NCI-H524 (cell line): ENCODE data around the gene IL10RB.
A peak's percentile ranks its signal among the peaks of the same experiment; 100 is the strongest.
"Not testable (repeated sequence)": the region's sequence is repeated elsewhere in the genome, so short reads cannot be mapped to it uniquely, and the experiment has no call there.

Experiments used
- DNase-seq, 2 experiments: peaks; one replicate each; lab custom pipeline; 2025; lab: John Stamatoyannopoulos, UW

IL10RB gene

DNA sequence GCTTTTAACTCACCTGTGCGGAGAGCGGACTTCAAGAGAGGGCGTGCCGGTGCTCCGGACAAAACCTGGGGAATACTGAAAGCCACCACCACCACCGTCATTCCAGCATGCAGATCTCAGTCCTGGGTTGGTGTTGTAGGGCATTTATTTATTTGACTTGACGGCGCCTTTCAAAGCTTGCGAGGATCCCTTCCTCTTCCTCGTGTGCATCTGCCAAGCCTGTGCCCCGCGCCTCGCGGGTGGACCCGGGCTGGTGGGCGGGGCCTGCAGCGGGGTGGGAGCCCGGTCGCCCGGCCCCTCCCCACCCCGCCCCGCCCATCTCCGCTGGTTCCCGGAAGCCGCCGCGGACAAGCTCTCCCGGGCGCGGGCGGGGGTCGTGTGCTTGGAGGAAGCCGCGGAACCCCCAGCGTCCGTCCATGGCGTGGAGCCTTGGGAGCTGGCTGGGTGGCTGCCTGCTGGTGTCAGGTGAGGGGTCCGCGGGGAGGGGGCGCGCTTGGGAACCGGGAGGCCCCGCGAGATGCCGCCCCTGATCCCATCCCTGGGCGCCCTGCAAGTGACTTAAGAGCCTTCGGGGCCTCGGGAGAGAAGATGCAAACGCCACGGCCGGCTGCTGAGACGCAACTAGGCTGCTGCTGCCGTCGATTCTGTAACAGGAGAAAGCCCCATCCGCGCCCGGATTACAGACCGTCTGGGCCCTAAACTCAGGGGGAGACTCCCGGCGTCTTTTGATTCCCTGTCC lies at the start of gene IL10RB:
TSS of gene IL10RB (plus strand) at position 318 of the 739 bp plus-strand sequence. CDS start at position 417, 99 bp downstream.
- peak; percentile 84 to 85 for DNase-seq

DNA sequence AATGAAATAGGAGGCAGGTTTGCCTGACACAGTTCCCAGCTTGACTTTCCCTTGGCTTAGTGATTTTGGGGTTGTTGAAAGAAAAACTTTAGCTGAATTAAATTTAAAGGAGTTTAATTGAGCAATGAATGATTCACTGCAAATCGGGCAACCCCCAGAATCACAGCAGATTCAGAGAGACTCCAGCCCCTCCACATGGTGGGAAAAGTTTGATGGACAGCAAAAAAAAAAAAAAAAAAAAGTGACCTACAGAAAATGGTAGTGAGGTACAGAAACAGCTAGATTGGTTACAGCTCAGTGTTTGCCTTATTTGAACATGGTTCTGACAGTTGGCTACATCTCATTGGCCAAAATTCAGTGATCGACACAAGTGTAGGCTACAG lies 49.0 kb upstream of the IL10RB start:
- no peak for DNase-seq

DNA sequence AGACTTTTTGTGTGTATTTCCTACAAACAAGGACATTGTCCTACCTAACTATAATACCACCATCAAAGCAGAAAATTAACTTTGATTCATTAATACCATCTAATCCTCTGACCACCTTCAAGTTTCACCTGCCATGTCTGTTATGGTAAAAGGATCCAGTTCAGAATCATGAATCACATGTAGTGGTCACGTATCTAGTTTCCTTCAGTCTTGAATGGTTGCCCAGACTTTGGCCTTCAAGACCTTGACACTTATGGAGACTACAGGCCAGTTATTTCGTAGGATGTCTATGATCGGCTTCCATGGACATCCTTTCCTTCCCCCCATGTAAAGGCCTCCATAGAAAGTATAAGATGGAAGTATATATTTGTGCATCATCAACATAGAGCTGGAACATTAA lies 46.9 kb upstream of the IL10RB start:
- no peak for DNase-seq

GRCh38 chr21:33219954-33220353 lies 46.2 kb upstream of the IL10RB start:
- no peak for DNase-seq

- DNase-seq: not testable (repeated sequence)
Measured at GRCh38 chr21:33225376-33225775, 40.8 kb upstream of the IL10RB start.

- no peak for DNase-seq
Measured at GRCh38 chr21:33228455-33228854, 37.7 kb upstream of the IL10RB start.

- DNase-seq: peak; percentile 40 to 64
Measured at GRCh38 chr21:33229099-33229783, 36.9 kb upstream of the IL10RB start.

GRCh38 chr21:33229784-33230544 lies 36.2 kb upstream of the IL10RB start, which contains the start of gene IFNAR2:
Gene IFNAR2 (plus strand): TSS chr21:33229938. CDS start chr21:33241923, 11,985 bp downstream.
- DNase-seq: peak; percentile 61 to 70

DNA sequence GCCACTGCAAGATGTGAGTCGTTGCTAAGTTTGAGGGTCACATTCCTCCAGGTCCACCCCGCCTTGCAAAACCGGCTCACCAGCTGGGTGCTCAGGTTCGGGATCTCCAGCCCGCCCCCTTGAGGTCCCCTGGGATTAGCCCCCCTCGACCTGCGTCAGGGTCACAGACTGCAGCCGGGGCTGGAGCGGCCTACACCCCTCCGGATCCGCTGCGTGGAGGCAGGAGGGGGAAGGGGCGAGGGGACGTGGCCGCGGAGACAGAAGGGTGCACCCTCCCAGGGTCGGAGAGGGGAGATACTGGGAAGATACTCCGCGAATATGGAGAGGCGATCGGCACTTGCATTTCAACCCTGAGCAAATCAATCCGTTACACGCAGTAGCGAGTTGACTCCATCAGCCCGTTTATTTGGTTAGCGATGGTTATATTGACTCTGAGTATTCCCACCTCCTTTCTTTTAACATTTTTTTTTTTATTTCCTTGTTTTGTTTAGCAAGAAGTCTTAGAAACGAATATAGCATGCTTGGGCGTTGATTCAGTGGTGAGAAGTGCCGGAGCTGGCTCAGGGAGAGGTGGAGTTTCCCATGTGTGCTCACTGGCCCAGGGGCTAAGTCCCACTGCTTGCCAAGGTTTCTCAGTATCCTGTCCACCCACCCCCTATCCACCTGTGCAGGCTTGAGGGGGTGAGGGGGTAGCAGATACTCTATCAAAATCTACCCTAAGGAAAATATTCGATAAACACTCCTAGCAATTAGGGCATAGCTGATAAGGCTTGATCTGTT lies 35.4 kb upstream of the IL10RB start:
- DNase-seq: peak; percentile 58 to 71

DNA sequence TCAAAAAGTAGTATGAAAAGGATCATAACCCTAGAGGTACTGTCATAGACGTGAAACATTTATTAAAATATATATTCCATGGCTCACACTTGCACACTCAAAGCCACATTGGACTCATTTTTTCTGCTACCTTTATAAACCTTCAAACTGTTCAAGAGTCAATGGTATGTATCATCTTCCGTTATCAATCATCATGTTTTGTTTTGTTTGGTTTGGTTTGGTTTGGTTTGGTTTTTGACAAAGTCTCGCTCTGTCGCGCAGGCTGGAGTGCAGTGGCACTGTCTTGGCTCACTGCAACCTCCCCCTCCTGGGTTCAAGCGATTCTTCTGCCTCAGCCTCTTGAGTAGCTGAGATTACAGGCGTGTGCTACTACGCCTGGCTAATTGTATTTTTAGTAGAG lies 34.6 kb upstream of the IL10RB start:
- DNase-seq: no peak

DNA sequence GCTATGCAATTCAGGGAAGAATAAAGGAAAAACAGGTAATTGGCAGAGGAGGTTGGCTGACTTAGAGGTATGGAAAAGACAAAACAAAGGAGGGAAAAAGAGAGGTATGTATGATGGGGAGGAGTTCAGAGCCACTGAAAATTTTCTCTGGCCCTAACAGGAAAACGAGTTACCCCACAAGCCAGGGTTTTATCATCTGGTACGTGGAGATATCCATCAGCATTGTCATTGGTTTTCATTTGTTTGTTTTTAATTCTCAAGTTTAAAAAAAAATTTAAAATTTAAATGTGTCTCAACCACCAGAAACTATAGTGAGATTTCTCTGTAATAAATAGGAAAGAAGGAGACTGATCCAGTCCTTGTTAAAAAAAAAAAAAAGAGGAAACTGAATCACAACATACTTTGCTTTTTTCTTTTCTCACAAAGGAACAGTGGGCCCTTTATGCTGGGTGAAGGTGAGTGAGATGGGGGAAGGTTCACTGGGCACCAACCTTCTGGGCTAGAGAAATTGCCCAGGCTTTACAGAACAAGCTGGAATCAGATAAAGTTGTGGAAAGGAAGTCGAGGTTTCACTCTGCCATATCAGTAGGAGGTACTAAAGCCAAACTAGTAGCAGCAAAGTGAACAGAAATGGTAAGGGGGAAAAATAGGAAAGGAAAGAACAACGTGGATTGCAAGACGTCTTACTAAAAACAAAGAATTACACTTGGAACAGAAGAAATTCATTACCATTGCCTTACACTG lies 33.7 kb upstream of the IL10RB start:
- DNase-seq: no peak

DNA sequence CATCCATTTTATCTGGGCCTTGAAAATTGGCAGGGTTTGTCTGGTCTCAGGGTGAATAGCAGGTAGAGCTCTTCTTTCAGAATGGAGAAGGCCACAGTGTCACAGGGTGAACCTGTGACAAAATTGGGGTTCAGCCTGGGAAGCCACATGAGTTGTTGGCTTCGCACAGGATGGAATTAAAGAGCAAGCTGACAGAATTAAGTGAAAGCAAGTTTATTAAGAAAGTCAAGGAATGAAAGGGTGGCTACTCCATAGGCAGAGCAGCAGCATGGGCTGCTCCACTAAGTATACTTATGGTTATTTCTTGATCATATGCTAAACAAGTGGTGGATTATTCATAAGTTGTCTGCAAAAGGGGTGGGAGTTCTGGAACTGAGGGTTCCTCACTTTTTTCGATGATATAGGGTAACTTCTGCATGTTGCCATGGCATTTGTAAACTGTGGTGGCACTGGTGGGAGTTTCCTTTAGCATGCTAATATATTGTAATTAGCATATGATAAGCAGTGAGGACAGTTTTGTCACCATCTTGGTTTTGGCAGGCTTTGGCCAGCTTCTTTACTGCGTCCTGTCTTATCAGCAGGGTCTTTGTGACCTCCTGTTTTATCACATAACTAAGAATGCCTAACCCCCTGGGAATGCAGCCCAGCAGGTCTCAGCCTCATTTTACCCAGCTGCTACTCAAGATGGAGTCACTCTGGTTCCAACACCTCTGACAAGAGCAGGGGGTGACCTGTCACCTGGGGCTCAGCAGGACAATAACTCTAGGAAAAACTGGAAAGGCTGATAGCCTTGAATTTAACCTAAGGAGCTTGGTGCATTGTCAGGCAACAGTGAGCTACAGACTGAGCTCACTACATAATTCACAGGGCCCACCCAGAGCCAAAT lies 31.3 kb upstream of the IL10RB start:
- no peak for DNase-seq

DNA sequence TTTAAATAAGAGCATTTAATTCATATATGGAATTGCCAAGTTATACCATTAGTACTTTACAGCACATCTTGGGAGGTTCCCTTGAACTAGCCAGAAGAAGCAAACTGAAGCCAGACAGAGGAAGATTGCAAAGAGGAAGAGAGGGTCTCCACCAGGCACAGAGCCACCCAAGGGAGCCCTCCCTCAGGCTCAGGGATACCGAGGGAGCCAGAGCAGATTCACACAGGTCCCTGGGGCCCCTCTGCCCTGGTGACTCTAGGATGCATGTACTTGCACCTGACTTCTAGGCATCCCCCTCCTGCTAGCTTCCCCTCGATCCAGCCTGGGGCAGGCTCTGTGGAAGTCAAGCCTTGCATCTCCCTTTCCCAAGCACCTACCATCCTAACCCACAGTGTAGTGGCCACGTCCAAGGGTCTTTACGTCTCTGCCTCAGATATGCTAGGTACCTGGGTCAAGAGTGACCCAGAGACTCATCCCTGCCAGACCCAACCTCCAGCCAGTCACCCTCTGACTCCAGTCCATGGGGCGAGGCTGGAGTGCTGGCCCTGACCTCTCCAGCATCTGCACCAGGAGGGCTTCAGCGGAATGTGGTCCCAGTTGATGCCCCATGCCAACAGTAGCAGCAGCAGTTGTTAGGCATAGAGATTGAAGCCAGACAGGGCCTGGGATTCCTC lies 30.0 kb upstream of the IL10RB start:
- no peak for DNase-seq

DNA sequence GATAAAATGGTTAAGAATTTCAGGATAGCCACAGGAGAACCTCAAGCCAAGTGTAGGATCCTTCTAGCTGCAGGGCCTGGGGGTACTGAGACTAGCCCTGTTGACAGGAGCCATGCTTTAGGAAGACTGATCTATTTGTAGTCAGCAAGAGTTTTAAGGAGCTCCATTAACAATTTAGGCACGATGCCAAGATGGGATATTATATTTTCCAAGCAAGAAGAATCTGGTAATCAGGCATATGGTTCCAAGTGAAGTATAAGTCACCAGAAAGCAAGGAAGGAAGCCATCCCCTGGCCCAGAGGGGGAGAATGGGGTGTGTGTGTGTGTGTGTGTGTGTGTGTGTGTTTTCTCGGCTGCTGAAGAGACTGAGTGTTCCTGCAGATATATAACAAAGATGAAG lies 29.4 kb upstream of the IL10RB start:
- peak in 1 of 2 experiments; percentile 60 for DNase-seq

GRCh38 chr21:33237486-33237885 lies 28.7 kb upstream of the IL10RB start:
- no peak for DNase-seq

DNA sequence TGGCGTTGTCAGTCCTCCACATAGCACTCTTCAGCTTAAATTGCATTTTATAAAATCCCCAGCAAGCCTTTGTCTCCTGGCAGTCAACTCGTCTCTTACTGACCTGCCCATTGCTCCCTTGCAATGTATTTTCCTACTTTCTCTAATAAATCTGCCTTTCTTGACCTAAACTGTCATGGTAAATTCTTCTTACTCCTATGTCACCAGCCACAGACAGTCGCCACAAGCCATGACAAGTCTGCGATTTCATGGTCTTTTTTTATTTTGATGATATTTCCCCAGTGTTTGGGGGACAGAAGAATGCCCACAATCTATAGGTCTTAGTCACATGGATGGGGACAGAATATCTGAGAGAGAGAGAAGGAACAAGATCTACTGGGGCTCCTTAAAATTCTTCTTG lies 28.0 kb upstream of the IL10RB start:
- DNase-seq: no peak

- no peak for DNase-seq
Measured at GRCh38 chr21:33238565-33239255, 27.5 kb upstream of the IL10RB start.

GRCh38 chr21:33239559-33240127 lies 26.5 kb upstream of the IL10RB start:
- not testable (repeated sequence) for DNase-seq

DNA sequence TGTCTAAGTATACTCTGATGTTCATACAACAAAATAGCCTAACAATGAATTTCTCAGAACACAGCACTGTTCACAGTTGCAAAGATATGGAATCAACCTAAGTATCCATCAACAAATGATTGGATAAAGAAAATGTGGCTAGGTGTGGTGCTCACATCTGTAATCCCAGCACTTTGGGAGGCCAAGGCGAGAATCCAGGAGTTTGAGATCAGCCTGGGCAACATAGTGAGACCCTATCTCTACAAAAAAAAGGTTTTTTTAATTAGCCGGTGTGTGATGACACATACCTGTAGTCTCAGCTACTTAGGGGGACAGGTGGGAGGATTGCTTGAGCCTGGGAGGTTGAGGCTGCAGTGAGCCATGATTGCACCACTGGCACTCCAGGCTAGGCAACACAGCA lies 25.8 kb upstream of the IL10RB start:
- DNase-seq: no peak
